Keratinocyte (primary cell): ENCODE data around the gene C19orf47. TPM values are rescaled to one million over a fixed set of nuclear protein-coding genes. Genes with fewer than 3 reads are reported as not detected.

Experiments
- DNase-seq: peaks from one replicate; pipeline ENCODE4 v3.0.0-alpha.2; 2011; ENCODE audit warnings: low read depth, missing footprints, low spot score
- FAIRE-seq: peaks from 2 replicates; lab custom pipeline; 2011; peaks lifted over from hg19 to GRCh38; lab: Jason Lieb, UNC
- H2AFZ ChIP-seq: 2 replicates; pipeline ENCODE4 v1.6.0; 2012; ENCODE audit warnings: low read length, control low read depth, inconsistent platforms; ENCODE audit not compliant: control insufficient read depth
- H3K27ac ChIP-seq: 2 replicates; pipeline ENCODE4 v1.5.1; 2011; ENCODE audit warnings: low read length; ENCODE audit not compliant: control insufficient read depth, insufficient read depth
- H3K27me3 ChIP-seq: 3 replicates; pipeline ENCODE4 v1.6.0; 2011; ENCODE audit warnings: low read length; ENCODE audit not compliant: control insufficient read depth, insufficient read depth; ENCODE audit errors: extremely low read depth
- H3K36me3 ChIP-seq, 2 experiments: 2 replicates in 1 of 2; 3 replicates in 1 of 2; pipeline ENCODE4 v1.5.1; 2011; ENCODE audit warnings: low read length in 2 of 2, mild to moderate bottlenecking in 1 of 2; ENCODE audit not compliant: control insufficient read depth in 2 of 2, insufficient read depth in 2 of 2; ENCODE audit errors: extremely low read depth in 1 of 2
- H3K4me1 ChIP-seq: 3 replicates; pipeline ENCODE4 v1.5.1; 2011; ENCODE audit warnings: low read length; ENCODE audit not compliant: control insufficient read depth, insufficient read depth; ENCODE audit errors: extremely low read depth
- H3K4me2 ChIP-seq: 3 replicates; pipeline ENCODE4 v1.6.0; 2011; ENCODE audit warnings: low read depth, low read length; ENCODE audit not compliant: control insufficient read depth, insufficient read depth; ENCODE audit errors: extremely low read depth
- H3K4me3 ChIP-seq, 3 experiments: fragments of 200-600 bp in 1 of 3; sonication (generic) in 1 of 3; 2 replicates in 2 of 3; 3 replicates in 1 of 3; pipeline ENCODE4 v1.5.1; 2011 to 2016; ENCODE audit warnings: low read length in 3 of 3, mild to moderate bottlenecking in 3 of 3, control low read depth in 2 of 3, inconsistent platforms in 1 of 3, low read depth in 1 of 3, mixed read lengths in 1 of 3, mixed run types in 1 of 3, moderate library complexity in 1 of 3; ENCODE audit not compliant: control insufficient read depth in 2 of 3, insufficient read depth in 2 of 3; ENCODE audit errors: extremely low read depth in 1 of 3
- H3K79me2 ChIP-seq: 2 replicates; pipeline ENCODE4 v1.6.0; 2012; ENCODE audit warnings: low read length; ENCODE audit not compliant: control insufficient read depth, insufficient read depth
- H3K9ac ChIP-seq: 3 replicates; pipeline ENCODE4 v1.6.0; 2011; ENCODE audit warnings: low read length; ENCODE audit not compliant: control insufficient read depth, insufficient read depth; ENCODE audit errors: extremely low read depth
- H3K9me1 ChIP-seq: 3 replicates; pipeline ENCODE4 v1.6.0; 2011; ENCODE audit warnings: low read length; ENCODE audit not compliant: control insufficient read depth, insufficient read depth; ENCODE audit errors: extremely low read depth
- H3K9me3 ChIP-seq: 2 replicates; pipeline ENCODE4 v1.5.1; 2012; ENCODE audit warnings: low read depth, low read length; ENCODE audit not compliant: control insufficient read depth
- H4K20me1 ChIP-seq: 3 replicates; pipeline ENCODE4 v1.6.0; 2011; ENCODE audit warnings: low read length; ENCODE audit not compliant: control insufficient read depth, insufficient read depth; ENCODE audit errors: extremely low read depth
- CTCF ChIP-seq, 3 experiments: IDR thresholded peaks in 1 of 3; conservative IDR thresholded peaks in 1 of 3; optimal IDR thresholded peaks in 1 of 3; 2 replicates in 2 of 3; 3 replicates in 1 of 3; pipeline versions ENCODE3 to v1.5.1; 2011; ENCODE audit warnings: low read length in 3 of 3, mild to moderate bottlenecking in 3 of 3, moderate library complexity in 2 of 3, control low read depth in 1 of 3, inconsistent platforms in 1 of 3; ENCODE audit not compliant: insufficient read depth in 2 of 3; ENCODE audit errors: extremely low read depth in 1 of 3
- EZH2 ChIP-seq: IDR thresholded peaks from one replicate; pipeline ENCODE4 v1.6.1; 2012; ENCODE audit warnings: inconsistent platforms, mild to moderate bottlenecking, low read length, moderate library complexity
- dilution Hi-C: fragments of 300-500 bp; cut with MboI; formaldehyde crosslinking; loops from one replicate; pipeline ENCODE4 v1.7.0; 2020; ENCODE audit warnings: low sequenced_read_pairs; ENCODE audit not compliant: extremely low pct_ligation_motif_present
- polyA plus RNA-seq, 5 experiments: library from polyadenylated mRNA; depleted of rRNA in 3 of 5; stranded (reverse) in 3 of 5; stranded (forward) in 1 of 5; unstranded in 1 of 5; fragments of >200 nt; gene quantifications; 1 replicate in 1 of 5; 2 replicates in 3 of 5; 3 replicates in 1 of 5; pipeline versions ENCODE4 v1.2.1 to v1.2.3, GENCODE V29; 2011 to 2012; ENCODE audit warnings: missing spikeins in 2 of 5, low read depth in 1 of 5, low replicate concordance in 1 of 5

C19orf47 gene
- polyA plus RNA-seq, 1 donor (not counting 4 experiments of a cell fraction or from before 2014, with no cell fraction given): 13.3 TPM

GRCh38 chr19:40337594-40337993, 10.6 kb downstream of the C19orf47 start:
- no peak overlapping the region for H3K4me3 ChIP-seq
- peaks cover 8 to 10% of the 10 kb centered on the region in 2 experiments for H3K36me3 ChIP-seq
- H4K20me1 ChIP-seq: no peaks in the 10 kb centered on the region
- H3K9ac ChIP-seq: no peak overlapping the region
- no peak overlapping the region for H3K27ac ChIP-seq
- no peak for FAIRE-seq
- H2AFZ ChIP-seq: no peak overlapping the region
- H3K27me3 ChIP-seq: no peaks in the 10 kb centered on the region
- peaks cover 8% of the 10 kb centered on the region for H3K4me1 ChIP-seq
- H3K9me1 ChIP-seq: peaks cover 2% of the 10 kb centered on the region
- dilution Hi-C loops: no loop called here
- peaks cover 26% of the 10 kb centered on the region for H3K79me2 ChIP-seq
- DNase-seq: no peak
- H3K9me3 ChIP-seq: no peaks in the 10 kb centered on the region
- no peak overlapping the region for H3K4me2 ChIP-seq
- TF ChIP-seq CTCF (optimal IDR thresholded peaks at IDR 0.05 in 1 of 3, IDR thresholded peaks at IDR 0.05 in 1 of 3, conservative IDR thresholded peaks at IDR 0.05 in 1 of 3; ENCODE audit: extremely low read depth in 1 of 3, insufficient read depth in 2 of 3, low read length in 3 of 3): no peak
- no peak for TF ChIP-seq EZH2

- peaks cover 22% of the 10 kb centered on the region for H3K79me2 ChIP-seq
- no peak overlapping the region for H3K9ac ChIP-seq
- TF ChIP-seq CTCF (optimal IDR thresholded peaks at IDR 0.05 in 1 of 3, IDR thresholded peaks at IDR 0.05 in 1 of 3, conservative IDR thresholded peaks at IDR 0.05 in 1 of 3; ENCODE audit: extremely low read depth in 1 of 3, insufficient read depth in 2 of 3, low read length in 3 of 3) (no peak), EZH2 (no peak)
- peaks cover 2% of the 10 kb centered on the region for H3K9me1 ChIP-seq
- H3K27ac ChIP-seq: no peak overlapping the region
- no peaks in the 10 kb centered on the region for H3K9me3 ChIP-seq
- FAIRE-seq (no peak), DNase-seq (no peak)
- H3K4me2 ChIP-seq: no peak overlapping the region
- no peak overlapping the region for H2AFZ ChIP-seq
- no peaks in the 10 kb centered on the region for H3K27me3 ChIP-seq
- dilution Hi-C loops: no loop called here
- H3K4me1 ChIP-seq: peaks cover 8% of the 10 kb centered on the region
- no peaks in the 10 kb centered on the region for H4K20me1 ChIP-seq
- H3K4me3 ChIP-seq: no peak overlapping the region
- peaks cover 9 to 11% of the 10 kb centered on the region in 2 experiments for H3K36me3 ChIP-seq
These were observed 11.1 kb downstream of the C19orf47 start for GRCh38 chr19:40337107-40337506.
